H9 (cell line): Measurements from ENCODE around the gene SLC39A10. TPM values are rescaled to one million over a fixed set of nuclear protein-coding genes. Genes with fewer than 3 reads are reported as not detected.

Experiments used
- DNase-seq: peaks from one replicate; pipeline ENCODE4 v3.0.0-alpha.2; 2017
- H2AFZ ChIP-seq: one replicate; pipeline ENCODE4 v1.6.1; 2013; ENCODE audit warnings: mild to moderate bottlenecking, low read length, control low read depth, moderate library complexity
- H2AK5ac ChIP-seq: 2 replicates; pipeline ENCODE4 v1.6.1; 2013; ENCODE audit warnings: low read length, control low read depth, mixed read lengths; ENCODE audit not compliant: insufficient read length
- H2BK120ac ChIP-seq: one replicate; pipeline ENCODE4 v1.6.1; 2013; ENCODE audit warnings: low read depth, mild to moderate bottlenecking, low read length, control low read depth, inconsistent platforms; ENCODE audit not compliant: poor library complexity, severe bottlenecking
- H2BK12ac ChIP-seq: 2 replicates; pipeline ENCODE4 v1.6.1; 2013; ENCODE audit warnings: low read length, control low read depth, mixed read lengths, low read depth; ENCODE audit not compliant: insufficient read length
- H2BK15ac ChIP-seq: 2 replicates; pipeline ENCODE4 v1.6.1; 2013; ENCODE audit warnings: low read depth, low read length, control low read depth
- H2BK20ac ChIP-seq: one replicate; pipeline ENCODE4 v1.6.1; 2013; ENCODE audit warnings: low read depth, mild to moderate bottlenecking, low read length, control low read depth, inconsistent platforms; ENCODE audit not compliant: poor library complexity, severe bottlenecking
- H2BK5ac ChIP-seq: 2 replicates; pipeline ENCODE4 v1.6.1; 2013; ENCODE audit warnings: low read length, control low read depth, mixed read lengths; ENCODE audit not compliant: insufficient read length
- H3K14ac ChIP-seq: 2 replicates; pipeline ENCODE4 v1.6.1; 2013; ENCODE audit warnings: low read length, control low read depth; ENCODE audit not compliant: insufficient read depth
- H3K18ac ChIP-seq: 2 replicates; pipeline ENCODE4 v1.6.1; 2013; ENCODE audit warnings: low read depth, mild to moderate bottlenecking, mixed read lengths, low read length, control low read depth; ENCODE audit not compliant: insufficient read length
- H3K23ac ChIP-seq: 2 replicates; pipeline ENCODE4 v1.6.1; 2013; ENCODE audit warnings: low read length, control low read depth, mixed read lengths, low read depth; ENCODE audit not compliant: insufficient read length
- H3K23me2 ChIP-seq: 2 replicates; pipeline ENCODE4 v1.6.1; 2013; ENCODE audit warnings: low read depth, mild to moderate bottlenecking, mixed read lengths, low read length, control low read depth; ENCODE audit not compliant: insufficient read length, poor library complexity, severe bottlenecking
- H3K27ac ChIP-seq: 2 replicates; pipeline ENCODE4 v1.5.1; 2013; ENCODE audit warnings: low read length, control low read depth, mixed read lengths, low read depth; ENCODE audit not compliant: insufficient read length
- H3K27me3 ChIP-seq: 2 replicates; pipeline ENCODE4 v1.6.1; 2013; ENCODE audit warnings: low read length, control low read depth, inconsistent platforms; ENCODE audit not compliant: insufficient read depth
- H3K4ac ChIP-seq: 2 replicates; pipeline ENCODE4 v1.6.1; 2013; ENCODE audit warnings: low read depth, mild to moderate bottlenecking, control low read depth, inconsistent platforms, low read length, moderate library complexity
- H3K4me1 ChIP-seq: 2 replicates; pipeline ENCODE4 v1.6.1; 2013; ENCODE audit warnings: low read length, control low read depth, inconsistent platforms; ENCODE audit not compliant: insufficient read depth
- H3K4me2 ChIP-seq: 2 replicates; pipeline ENCODE4 v1.6.1; 2013; ENCODE audit warnings: low read length, control low read depth, mixed read lengths; ENCODE audit not compliant: insufficient read length, insufficient read depth
- H3K56ac ChIP-seq: 2 replicates; pipeline ENCODE4 v1.6.1; 2013; ENCODE audit warnings: low read depth, mild to moderate bottlenecking, mixed read lengths, low read length, control low read depth; ENCODE audit not compliant: insufficient read length
- H3K79me1 ChIP-seq: 2 replicates; pipeline ENCODE4 v1.6.1; 2013; ENCODE audit warnings: low read depth, mild to moderate bottlenecking, moderate library complexity, low read length, control low read depth, inconsistent platforms; ENCODE audit not compliant: insufficient read depth, poor library complexity, severe bottlenecking
- H3K79me2 ChIP-seq: 2 replicates; pipeline ENCODE4 v1.6.1; 2013; ENCODE audit warnings: low read length, control low read depth, inconsistent platforms; ENCODE audit not compliant: insufficient read depth
- H3K9ac ChIP-seq: 2 replicates; pipeline ENCODE4 v1.6.1; 2013; ENCODE audit warnings: low read length, control low read depth, mixed read lengths; ENCODE audit not compliant: insufficient read length; ENCODE audit errors: extremely low read depth
- H3K9me3 ChIP-seq: one replicate; pipeline ENCODE4 v1.6.1; 2013; ENCODE audit warnings: low read depth, low read length, inconsistent platforms; ENCODE audit not compliant: control insufficient read depth
- H3T11ph ChIP-seq: one replicate; pipeline ENCODE4 v1.6.1; 2013; ENCODE audit warnings: mild to moderate bottlenecking, low read length, control low read depth, inconsistent platforms
- H4K20me1 ChIP-seq: one replicate; pipeline ENCODE4 v1.6.1; 2013; ENCODE audit not compliant: control insufficient read depth, insufficient read length, insufficient read depth
- H4K5ac ChIP-seq: 2 replicates; pipeline ENCODE4 v1.6.1; 2013; ENCODE audit warnings: low read depth, mild to moderate bottlenecking, mixed read lengths, low read length, control low read depth; ENCODE audit not compliant: insufficient read length
- H4K8ac ChIP-seq: replicated peaks from 2 replicates; pipeline ENCODE4 v1.6.1; 2013; ENCODE audit warnings: low read length, control low read depth, mixed read lengths, low read depth; ENCODE audit not compliant: insufficient read length
- H4K91ac ChIP-seq: 2 replicates; pipeline ENCODE4 v1.6.1; 2013; ENCODE audit warnings: low read depth, mild to moderate bottlenecking, moderate library complexity, mixed read lengths, low read length, control low read depth; ENCODE audit not compliant: insufficient read length
- H3K27ac Mint-ChIP-seq, 3 experiments: 2 replicates in 2 of 3; 3 replicates in 1 of 3; pipeline ENCODE4 v1.8.0; 2020 to 2021; ENCODE audit warnings: mixed read lengths in 3 of 3, mild to moderate bottlenecking in 1 of 3, moderate library complexity in 1 of 3
- H3K27me3 Mint-ChIP-seq: 2 replicates; pipeline ENCODE4 v1.8.0; 2021; ENCODE audit warnings: low read depth, mild to moderate bottlenecking, moderate library complexity, mixed read lengths
- H3K36me3 Mint-ChIP-seq, 3 experiments: 2 replicates in 2 of 3; 3 replicates in 1 of 3; pipeline ENCODE4 v1.8.0; 2020 to 2021; ENCODE audit warnings: low read depth in 3 of 3, mixed read lengths in 3 of 3; ENCODE audit not compliant: insufficient read depth in 1 of 3
- H3K4me1 Mint-ChIP-seq, 2 experiments: 2 replicates each; pipeline ENCODE4 v1.8.0; 2020; ENCODE audit warnings: mixed read lengths in 2 of 2
- H3K4me3 Mint-ChIP-seq, 2 experiments: 2 replicates in 1 of 2; 3 replicates in 1 of 2; pipeline ENCODE4 v1.8.0; 2020 to 2021; ENCODE audit warnings: mild to moderate bottlenecking in 2 of 2, mixed read lengths in 2 of 2, moderate library complexity in 1 of 2
- H3K9me3 Mint-ChIP-seq, 2 experiments: 2 replicates in 1 of 2; 3 replicates in 1 of 2; pipeline ENCODE4 v1.8.0; 2020; ENCODE audit warnings: mild to moderate bottlenecking in 2 of 2, mixed read lengths in 2 of 2, moderate library complexity in 1 of 2
- CTCF ChIP-seq: fragments of 200-600 bp; sonication (generic); conservative IDR thresholded peaks from 3 replicates; pipeline ENCODE4 v1.8.0; 2021; ENCODE audit warnings: antibody characterized with exemption, mild to moderate bottlenecking
- WGBS: extraction: QIAGEN DNeasy Blood & Tissue Kit; methylation state at CpG from one replicate; pipeline ENCODE4 v1.1.7; 2013; ENCODE audit warnings: missing lambda C conversion rate, low lambda C conversion rate, mixed read lengths; ENCODE audit not compliant: insufficient read length; ENCODE audit errors: extremely low coverage; 5-methylcytosine and 5-hydroxymethylcytosine counted together
- total RNA-seq: library from RNA; stranded (reverse); gene quantifications from 2 replicates; pipeline ENCODE4 v1.2.1, GENCODE V29; 2021

SLC39A10 gene
- total RNA-seq, 1 experiment from 2014 or later, result 161 TPM

- Histone ChIP-seq H3K27ac (no peak overlapping the region), H3K9me3 (no peaks in the 10 kb centered on the region), H4K8ac (no peak overlapping the region), H3K4ac (no peak overlapping the region), H2BK12ac (no peak overlapping the region), H3T11ph (no peak overlapping the region), H3K23ac (no peak overlapping the region), H3K56ac (no peak overlapping the region), H4K5ac (no peak overlapping the region), H3K79me2 (peaks cover 11% of the 10 kb centered on the region; the same call in 1 of the 2 replicates), H2BK120ac (no peak overlapping the region), H2AFZ (no peak overlapping the region), H2BK5ac (no peak overlapping the region), H3K4me1 (peaks cover 5% of the 10 kb centered on the region; the same call in 1 of the 2 replicates), H2BK15ac (no peak overlapping the region), H3K79me1 (peaks cover 2% of the 10 kb centered on the region), H3K9ac (no peak overlapping the region), H3K27me3 (no peaks in the 10 kb centered on the region), H4K20me1 (no peaks in the 10 kb centered on the region), H2BK20ac (no peak overlapping the region), H3K18ac (no peak overlapping the region), H3K23me2 (no peaks in the 10 kb centered on the region), H2AK5ac (no peak overlapping the region), H3K4me2 (no peak overlapping the region), H4K91ac (no peak overlapping the region), H3K14ac (no peak overlapping the region)
- no peak overlapping the region for H3K4me3 Mint-ChIP-seq
- no peak for TF ChIP-seq CTCF
- H3K9me3 Mint-ChIP-seq, result peaks cover 14 to 26% of the 10 kb centered on the region in 2 experiments; a peak in 4 of 5 replicates
- H3K36me3 Mint-ChIP-seq, result peaks cover 18 to 62% (median 48%) of the 10 kb centered on the region in 3 experiments
- H3K4me1 Mint-ChIP-seq, result peaks cover 39 to 47% of the 10 kb centered on the region in 2 experiments
- H3K27me3 Mint-ChIP-seq, result no peaks in the 10 kb centered on the region
- WGBS, result no CpG with 5 or more reads among the region's 1 CpG
- no peak for DNase-seq
- H3K27ac Mint-ChIP-seq, result no peak overlapping the region
These were observed 39.0 kb downstream of the SLC39A10 start for GRCh38 chr2:195696012-195696411.
